ENCODE results near the gene DOCK4. TPM values are rescaled to one million over a fixed set of nuclear protein-coding genes. Genes with fewer than 3 reads are reported as not detected.

The DOCK4 gene
- total and polyA plus RNA-seq, 3 donors from 2014 or later: 5.4 to 17.1 (median 12.4) TPM

DNA sequence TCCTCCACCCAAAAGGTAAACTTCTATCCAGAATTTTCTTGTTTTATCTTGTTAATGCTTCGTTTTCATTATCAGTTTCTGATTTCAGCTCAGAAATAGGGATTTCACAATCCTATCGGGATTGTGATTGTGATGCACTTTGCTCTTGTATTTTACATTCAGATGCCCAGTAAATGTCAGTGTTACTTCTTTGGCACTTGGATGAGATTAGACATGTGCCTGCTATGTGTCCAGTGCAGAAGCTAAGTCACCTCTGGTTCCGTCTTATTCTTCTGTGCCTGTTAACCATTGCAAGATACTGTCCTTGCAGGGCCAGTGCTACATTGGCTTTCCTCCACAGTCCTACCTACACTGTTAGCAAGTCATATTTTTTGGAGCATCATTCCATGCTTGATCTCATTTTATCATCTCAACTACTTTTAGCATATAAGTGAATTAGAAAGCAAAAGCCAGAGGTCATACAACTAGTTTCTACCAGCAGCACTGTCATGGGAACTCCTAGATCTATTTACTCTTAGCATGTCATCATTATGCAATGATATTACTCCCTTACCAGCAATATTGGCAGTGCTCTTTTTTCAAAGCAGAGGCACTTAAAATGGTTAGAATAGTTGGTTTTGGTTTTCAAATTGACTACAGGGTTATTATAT is 27.0 kb upstream of the DOCK4 start:
- WGBS, 2 donors: 77 to 80% methylated on average over 3 of the region's 3 CpGs
- no peaks in the 10 kb centered on the region for H3K36me3 ChIP-seq (ENCODE audit: low read depth, missing control alignments)
- no peaks in the 10 kb centered on the region for H3K27me3 ChIP-seq
- TF ChIP-seq, protein P1, sequence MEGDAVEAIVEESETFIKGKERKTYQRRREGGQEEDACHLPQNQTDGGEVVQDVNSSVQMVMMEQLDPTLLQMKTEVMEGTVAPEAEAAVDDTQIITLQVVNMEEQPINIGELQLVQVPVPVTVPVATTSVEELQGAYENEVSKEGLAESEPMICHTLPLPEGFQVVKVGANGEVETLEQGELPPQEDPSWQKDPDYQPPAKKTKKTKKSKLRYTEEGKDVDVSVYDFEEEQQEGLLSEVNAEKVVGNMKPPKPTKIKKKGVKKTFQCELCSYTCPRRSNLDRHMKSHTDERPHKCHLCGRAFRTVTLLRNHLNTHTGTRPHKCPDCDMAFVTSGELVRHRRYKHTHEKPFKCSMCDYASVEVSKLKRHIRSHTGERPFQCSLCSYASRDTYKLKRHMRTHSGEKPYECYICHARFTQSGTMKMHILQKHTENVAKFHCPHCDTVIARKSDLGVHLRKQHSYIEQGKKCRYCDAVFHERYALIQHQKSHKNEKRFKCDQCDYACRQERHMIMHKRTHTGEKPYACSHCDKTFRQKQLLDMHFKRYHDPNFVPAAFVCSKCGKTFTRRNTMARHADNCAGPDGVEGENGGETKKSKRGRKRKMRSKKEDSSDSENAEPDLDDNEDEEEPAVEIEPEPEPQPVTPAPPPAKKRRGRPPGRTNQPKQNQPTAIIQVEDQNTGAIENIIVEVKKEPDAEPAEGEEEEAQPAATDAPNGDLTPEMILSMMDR (IDR thresholded peaks at IDR 0.05): no peak
- no peak for TF ChIP-seq POLR2A (IDR thresholded peaks at IDR 0.05)
- intact Hi-C loops (cut with DNase I; ENCODE audit: low total_unique reads): no loop called here
- no peaks in the 10 kb centered on the region for H3K4me1 ChIP-seq
- no peaks in the 10 kb centered on the region for H3K9me3 ChIP-seq
- DNase-seq: no peak
- H3K27ac ChIP-seq: no peak overlapping the region
- H3K4me3 ChIP-seq: no peak overlapping the region

DNA sequence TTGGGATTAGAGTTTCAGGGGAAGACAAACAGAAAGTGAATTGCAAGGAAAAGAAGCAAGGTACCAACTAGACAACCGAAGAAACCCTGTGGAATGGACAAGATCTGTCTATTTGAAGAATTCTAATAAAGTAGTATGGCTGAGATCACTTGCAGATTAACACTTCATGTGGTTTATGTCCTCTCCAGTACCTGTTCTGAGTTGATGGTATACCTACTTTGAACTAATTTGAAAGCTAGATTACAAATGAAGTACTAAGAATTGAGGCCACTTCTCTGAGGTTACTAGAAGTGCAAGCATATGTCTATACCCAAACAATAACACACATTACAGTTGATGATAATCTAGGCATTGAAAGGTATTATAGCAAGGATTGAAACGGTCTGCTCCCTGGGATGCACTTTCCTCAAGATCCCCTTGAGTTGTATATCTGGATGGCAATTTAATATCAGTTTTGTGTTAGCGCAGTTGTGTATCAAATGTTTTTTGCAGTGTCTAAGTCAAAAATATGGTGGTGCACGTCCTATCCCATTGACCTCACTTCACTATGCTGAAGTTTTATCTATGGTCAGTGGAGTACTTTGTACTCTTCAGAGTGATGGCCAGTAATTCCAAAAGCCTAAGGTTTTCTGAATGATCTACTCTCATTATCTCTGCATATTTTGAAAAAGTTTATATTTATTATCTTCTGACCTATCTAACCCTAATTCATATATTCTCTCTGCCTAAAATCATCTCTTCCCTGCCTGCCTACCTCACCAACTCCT is 26.2 kb upstream of the DOCK4 start:
- no peak for TF ChIP-seq POLR2A (IDR thresholded peaks at IDR 0.05)
- TF ChIP-seq, protein P1 (IDR thresholded peaks at IDR 0.05): no peak
- WGBS, 2 donors: 66 to 80% methylated on average over 4 of the region's 4 CpGs
- H3K9me3 ChIP-seq: no peaks in the 10 kb centered on the region
- H3K4me3 ChIP-seq: no peak overlapping the region
- H3K36me3 ChIP-seq (ENCODE audit: low read depth, missing control alignments): no peaks in the 10 kb centered on the region
- H3K27me3 ChIP-seq: no peaks in the 10 kb centered on the region
- H3K27ac ChIP-seq: no peak overlapping the region
- H3K4me1 ChIP-seq: no peaks in the 10 kb centered on the region
- intact Hi-C loops (cut with DNase I; ENCODE audit: low total_unique reads): no loop called here
- DNase-seq: no peak

DNA sequence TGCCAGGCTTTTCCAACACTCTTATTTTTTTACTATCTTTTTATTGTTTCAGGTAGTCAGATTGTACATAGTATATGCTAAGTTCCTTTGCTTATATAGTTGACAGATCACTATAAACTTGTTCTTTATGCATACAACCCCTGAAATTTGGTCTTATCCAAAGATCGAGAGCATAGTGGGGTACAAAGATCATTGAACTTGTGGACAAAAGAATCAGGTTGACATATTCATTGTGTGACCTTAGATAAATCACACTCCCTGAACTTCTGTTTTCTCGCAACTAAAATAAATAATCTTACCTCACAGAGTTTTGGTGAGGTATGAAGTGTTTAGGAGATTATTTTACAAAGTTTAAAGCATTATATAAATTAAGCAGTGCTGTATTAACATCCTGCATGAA is 22.4 kb upstream of the DOCK4 start:
- Histone ChIP-seq H3K36me3 (ENCODE audit: low read depth, missing control alignments) (no peaks in the 10 kb centered on the region), H3K9me3 (no peaks in the 10 kb centered on the region), H3K27me3 (no peaks in the 10 kb centered on the region), H3K27ac (no peak overlapping the region), H3K4me1 (peaks cover 5% of the 10 kb centered on the region), H3K4me3 (no peak overlapping the region)
- DNase-seq: no peak
- 85 to 92% methylated on average over 2 of the region's 2 CpGs for WGBS, 2 donors
- intact Hi-C loops (cut with DNase I; ENCODE audit: low total_unique reads): no loop called here
- TF ChIP-seq, protein P1 (IDR thresholded peaks at IDR 0.05): no peak
- no peak for TF ChIP-seq POLR2A (IDR thresholded peaks at IDR 0.05)

DNA sequence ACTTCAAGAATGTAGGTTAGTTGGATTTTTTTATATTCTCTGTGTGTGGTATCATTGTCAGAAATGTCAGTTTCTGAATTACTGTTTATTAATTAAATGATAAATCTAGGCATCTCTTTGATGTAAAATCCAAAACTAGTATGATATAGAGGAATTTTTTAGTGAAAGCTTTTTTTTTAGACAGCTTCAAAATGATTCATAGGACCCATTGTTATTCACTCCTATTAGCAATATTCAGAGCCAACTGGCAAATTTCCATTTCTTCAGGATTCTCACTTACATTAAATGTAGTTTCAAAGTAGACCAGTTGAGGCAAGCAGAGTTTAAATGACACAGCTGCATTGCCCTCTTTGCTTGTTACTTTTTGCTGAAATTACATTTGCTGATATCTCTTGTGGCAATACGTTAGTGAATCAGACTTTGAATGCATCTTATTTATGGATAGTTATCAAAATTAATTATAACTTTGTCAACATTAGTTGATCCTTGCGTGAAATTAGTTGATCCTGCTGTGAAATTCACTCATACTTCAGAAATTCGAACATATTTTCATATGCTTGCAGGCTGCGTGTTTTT is 20.6 kb upstream of the DOCK4 start:
- no peaks in the 10 kb centered on the region for H3K27me3 ChIP-seq
- H3K27ac ChIP-seq: no peak overlapping the region
- no peak overlapping the region for H3K4me3 ChIP-seq
- WGBS, 2 donors: 74 to 77% methylated on average over 4 of the region's 4 CpGs
- H3K9me3 ChIP-seq: no peaks in the 10 kb centered on the region
- no peak for DNase-seq
- H3K36me3 ChIP-seq (ENCODE audit: low read depth, missing control alignments): no peaks in the 10 kb centered on the region
- no peak for TF ChIP-seq POLR2A (IDR thresholded peaks at IDR 0.05)
- TF ChIP-seq, protein P1 (IDR thresholded peaks at IDR 0.05): no peak
- H3K4me1 ChIP-seq: peaks cover 5% of the 10 kb centered on the region
- intact Hi-C loops (cut with DNase I; ENCODE audit: low total_unique reads): no loop called here

Measured in testis (tissue), 3 donors.